GM18505 (cell line): Measurements from ENCODE around the gene MAP4K2.

Source experiments
- ATAC-seq: cut with Tn5 transposase; IDR thresholded peaks from one replicate; pipeline ENCODE4 v1.9.1; 2021; ENCODE audit not compliant: unreplicated experiment
- POLR2A ChIP-seq: IDR thresholded peaks from 4 replicates; pipeline ENCODE4 v1.6.1; 2011; ENCODE audit warnings: borderline replicate concordance; ENCODE audit not compliant: insufficient read depth, insufficient read length; ENCODE audit errors: extremely low read depth

MAP4K2 gene

GRCh38 chr11:64772303-64773018, 30.6 kb downstream of the MAP4K2 start:
- ATAC-seq = no peak
- no peak for TF ChIP-seq POLR2A

- no peak for TF ChIP-seq POLR2A
- no peak for ATAC-seq
Observed at GRCh38 chr11:64771861-64772260, 31.2 kb downstream of the MAP4K2 start.

GRCh38 chr11:64770120-64770519, 32.9 kb downstream of the MAP4K2 start:
- TF ChIP-seq POLR2A = no peak
- no peak for ATAC-seq

GRCh38 chr11:64769283-64769682, 33.7 kb downstream of the MAP4K2 start:
- peak; percentile 35 for TF ChIP-seq POLR2A
- no peak for ATAC-seq

- TF ChIP-seq POLR2A = no peak
- no peak for ATAC-seq
Observed at GRCh38 chr11:64768300-64768694, 34.7 kb downstream of the MAP4K2 start.

- TF ChIP-seq POLR2A = no peak
- ATAC-seq = no peak
Observed at GRCh38 chr11:64767344-64768299, 35.4 kb downstream of the MAP4K2 start.

GRCh38 chr11:64766881-64767280, 36.1 kb downstream of the MAP4K2 start:
- ATAC-seq = no peak
- no peak for TF ChIP-seq POLR2A

GRCh38 chr11:64765851-64766665, 37.0 kb downstream of the MAP4K2 start:
- no peak for TF ChIP-seq POLR2A
- ATAC-seq = no peak

- ATAC-seq = no peak
- TF ChIP-seq POLR2A = peak; percentile 40
Observed at GRCh38 chr11:64765291-64765850, 37.6 kb downstream of the MAP4K2 start.

- no peak for ATAC-seq
- TF ChIP-seq POLR2A = no peak
Observed at GRCh38 chr11:64764753-64765152, 38.3 kb downstream of the MAP4K2 start.

GRCh38 chr11:64764040-64764611, 38.9 kb downstream of the MAP4K2 start:
- no peak for ATAC-seq
- peak; percentile 6 for TF ChIP-seq POLR2A

GRCh38 chr11:64763526-64764039, 39.4 kb downstream of the MAP4K2 start:
- TF ChIP-seq POLR2A = peak; percentile 5
- no peak for ATAC-seq
